GM21576 (cell line): ENCODE data around the gene NFIL3.
A peak's percentile ranks its signal among the peaks of the same experiment; 100 is the strongest.
"Not testable (repeated sequence)": the region's sequence is repeated elsewhere in the genome, so short reads cannot be mapped to it uniquely, and the experiment has no call there.

Experiments used
- ATAC-seq: cut with Tn5 transposase; IDR thresholded peaks from one replicate; pipeline ENCODE4 v1.9.1; 2021; ENCODE audit warnings: mild to moderate bottlenecking, moderate library complexity; ENCODE audit not compliant: unreplicated experiment

The NFIL3 gene, protein sequence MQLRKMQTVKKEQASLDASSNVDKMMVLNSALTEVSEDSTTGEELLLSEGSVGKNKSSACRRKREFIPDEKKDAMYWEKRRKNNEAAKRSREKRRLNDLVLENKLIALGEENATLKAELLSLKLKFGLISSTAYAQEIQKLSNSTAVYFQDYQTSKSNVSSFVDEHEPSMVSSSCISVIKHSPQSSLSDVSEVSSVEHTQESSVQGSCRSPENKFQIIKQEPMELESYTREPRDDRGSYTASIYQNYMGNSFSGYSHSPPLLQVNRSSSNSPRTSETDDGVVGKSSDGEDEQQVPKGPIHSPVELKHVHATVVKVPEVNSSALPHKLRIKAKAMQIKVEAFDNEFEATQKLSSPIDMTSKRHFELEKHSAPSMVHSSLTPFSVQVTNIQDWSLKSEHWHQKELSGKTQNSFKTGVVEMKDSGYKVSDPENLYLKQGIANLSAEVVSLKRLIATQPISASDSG

DNA sequence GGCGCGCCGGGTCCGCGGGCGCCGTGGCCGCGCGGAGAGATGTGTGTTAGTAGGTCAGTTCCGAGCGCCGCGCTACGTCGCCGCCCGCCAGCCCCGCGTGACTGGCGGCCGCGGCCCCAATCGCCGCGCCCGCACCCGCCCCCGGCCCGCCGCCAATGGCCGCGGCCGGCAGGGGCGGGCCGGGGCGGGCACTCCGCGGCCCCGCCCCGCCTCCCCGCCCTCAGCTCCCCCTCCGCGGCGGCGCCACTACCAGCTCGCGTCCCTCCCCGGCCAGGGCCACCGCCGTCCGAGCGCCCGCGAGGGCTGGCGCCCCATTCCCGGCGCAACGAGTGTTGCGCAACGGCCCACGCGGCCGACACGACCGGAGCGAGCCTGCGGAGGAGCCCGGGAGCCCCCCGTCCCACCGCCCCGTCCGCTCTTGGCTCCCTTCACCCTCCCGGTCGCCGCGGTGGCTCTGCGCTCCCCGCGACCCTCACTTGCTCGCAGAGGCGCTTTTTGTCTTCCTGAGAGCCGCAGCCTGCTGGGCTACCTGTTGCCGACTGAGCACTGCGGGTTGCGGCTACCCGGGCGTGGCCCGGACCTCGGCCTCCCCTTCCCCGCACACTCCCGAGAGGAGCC is at the start of gene NFIL3:
NFIL3 (minus strand) TSS at position 48 of the 618 bp plus-strand sequence. CDS start 13,098 bp downstream, outside the sequence.
- ATAC-seq: peak; percentile 84

DNA sequence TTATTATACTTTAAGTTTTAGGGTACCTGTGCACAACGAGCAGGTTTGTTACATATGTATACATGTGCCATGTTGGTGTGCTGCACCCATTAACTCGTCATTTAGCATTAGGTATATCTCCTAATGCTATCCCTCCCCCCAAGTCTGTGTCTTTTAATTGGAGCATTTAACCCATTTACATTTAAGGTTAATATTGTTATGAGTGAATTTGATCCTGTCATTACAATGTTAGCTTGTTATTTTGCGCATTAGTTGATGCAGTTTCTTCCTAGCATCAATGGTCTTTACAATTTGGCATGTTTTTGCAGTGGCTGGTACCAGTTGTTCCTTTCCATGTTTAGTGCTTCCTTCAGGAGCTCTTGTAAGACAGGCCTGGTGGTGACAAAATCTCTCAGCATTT is 47.9 kb upstream of the NFIL3 start:
- not testable (repeated sequence) for ATAC-seq

DNA sequence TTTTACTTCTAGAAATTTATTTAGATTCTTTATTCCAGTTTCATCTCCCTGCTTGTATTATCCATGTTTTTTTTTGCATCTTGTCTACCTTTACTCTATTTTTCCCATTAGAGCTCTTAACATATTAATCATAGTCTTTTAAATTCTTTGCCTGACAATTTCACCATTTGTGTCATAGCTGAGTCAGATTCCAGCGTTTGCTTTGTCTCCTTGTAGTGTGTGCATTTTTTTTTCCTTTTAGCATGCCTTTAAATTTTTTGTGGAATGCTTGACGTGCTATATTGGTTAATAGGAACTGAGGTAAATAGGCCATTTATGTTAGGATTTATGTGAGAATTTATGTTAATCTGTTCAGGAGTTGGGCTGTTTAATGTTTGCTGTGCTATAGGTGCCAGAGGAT is 41.8 kb upstream of the NFIL3 start:
- ATAC-seq: no peak

DNA sequence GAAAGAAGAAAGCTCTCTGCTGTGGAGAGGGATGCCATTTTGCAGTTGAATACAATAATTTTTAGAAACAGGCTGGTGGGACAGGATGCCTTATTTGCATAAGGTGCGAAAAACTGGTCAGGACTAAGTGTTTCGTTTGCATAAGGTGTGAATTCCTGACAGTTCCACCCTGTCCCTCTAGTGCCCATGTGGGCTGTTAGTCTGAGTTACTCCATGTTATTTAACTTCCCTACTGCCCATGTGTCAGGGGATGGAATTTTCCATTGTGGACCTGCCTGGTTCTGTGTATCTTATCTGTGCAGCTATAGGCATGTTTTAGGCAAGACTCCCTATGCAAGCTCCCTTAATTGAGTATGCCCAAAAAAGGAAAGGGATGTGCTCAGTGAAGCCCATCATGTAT is 35.3 kb upstream of the NFIL3 start:
- no peak for ATAC-seq

DNA sequence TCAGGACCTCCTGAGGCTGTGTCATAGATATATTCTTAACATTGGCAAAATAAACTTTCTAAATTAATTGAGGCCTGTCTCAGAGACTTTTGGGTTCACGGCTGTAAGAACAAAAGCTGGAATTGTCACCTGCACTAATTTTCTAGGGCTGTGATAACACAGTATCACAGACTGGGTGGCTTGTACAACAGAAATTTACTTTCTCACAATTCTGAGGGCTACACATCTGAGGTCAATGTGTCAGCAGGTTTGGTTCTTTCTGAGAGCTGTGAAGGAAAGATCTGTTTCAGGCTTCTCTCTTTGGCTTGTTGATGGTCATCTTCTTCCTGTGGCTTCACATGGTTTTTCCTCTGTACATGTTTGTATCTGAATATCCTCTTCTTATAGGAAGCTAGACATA is 29.2 kb upstream of the NFIL3 start:
- ATAC-seq: no peak

DNA sequence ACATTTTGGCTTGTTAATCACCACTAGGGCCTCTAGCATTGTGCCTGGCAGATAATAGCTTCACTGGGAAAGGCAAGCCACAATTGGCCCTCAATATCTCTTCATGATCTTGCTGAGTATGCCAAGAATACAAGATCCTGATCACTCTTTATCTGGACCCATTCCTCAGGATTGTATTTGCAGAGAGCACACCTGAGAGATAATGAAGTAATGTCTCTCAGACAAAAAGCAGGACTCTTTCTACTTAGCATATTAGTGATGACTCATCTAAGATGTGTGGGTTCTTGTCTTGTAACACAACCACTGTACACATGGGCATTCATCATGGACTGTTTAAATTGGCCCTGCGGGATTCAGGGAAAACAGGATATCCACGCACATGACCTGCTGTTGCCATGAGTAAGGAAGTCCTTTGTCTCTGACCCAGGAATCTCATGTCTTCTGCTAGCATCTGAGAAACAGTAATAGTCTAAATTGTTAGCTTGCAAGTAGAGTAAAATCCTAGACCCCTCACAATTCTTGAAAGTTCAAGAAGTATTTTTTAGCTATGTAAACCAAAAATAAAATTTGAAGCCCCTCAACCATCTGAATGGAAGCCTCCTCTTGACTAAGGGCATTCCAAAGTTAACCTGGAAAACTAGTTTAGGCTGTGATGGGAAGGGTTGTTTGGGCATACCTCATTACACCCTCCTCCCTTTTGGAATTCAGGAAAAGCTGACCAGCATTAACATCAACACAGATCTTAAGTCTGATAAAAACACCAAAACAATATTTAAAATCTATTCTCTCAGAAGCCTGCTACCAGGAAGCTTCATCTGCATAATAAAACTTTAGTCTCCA is 28.0 kb upstream of the NFIL3 start:
- ATAC-seq: no peak

DNA sequence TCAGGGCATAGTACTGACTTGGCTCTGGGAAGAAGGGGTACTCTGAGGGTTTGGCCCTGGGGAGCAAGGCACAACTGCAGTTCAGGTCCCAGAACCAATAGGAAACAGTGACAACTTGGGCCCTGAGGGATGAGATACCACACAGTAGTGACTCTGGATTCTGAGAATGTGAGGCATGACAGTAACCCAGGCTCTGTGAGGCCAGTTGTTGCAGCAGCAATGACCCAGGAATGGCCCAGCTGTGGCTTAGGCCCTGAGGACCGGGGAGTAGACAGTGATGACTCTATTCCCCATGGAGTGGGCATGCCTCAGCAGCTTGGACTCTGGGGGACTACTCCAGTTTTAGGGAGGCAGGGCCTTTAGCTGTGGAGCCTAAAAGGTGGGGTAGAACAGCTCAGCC is 21.5 kb upstream of the NFIL3 start:
- ATAC-seq: no peak

DNA sequence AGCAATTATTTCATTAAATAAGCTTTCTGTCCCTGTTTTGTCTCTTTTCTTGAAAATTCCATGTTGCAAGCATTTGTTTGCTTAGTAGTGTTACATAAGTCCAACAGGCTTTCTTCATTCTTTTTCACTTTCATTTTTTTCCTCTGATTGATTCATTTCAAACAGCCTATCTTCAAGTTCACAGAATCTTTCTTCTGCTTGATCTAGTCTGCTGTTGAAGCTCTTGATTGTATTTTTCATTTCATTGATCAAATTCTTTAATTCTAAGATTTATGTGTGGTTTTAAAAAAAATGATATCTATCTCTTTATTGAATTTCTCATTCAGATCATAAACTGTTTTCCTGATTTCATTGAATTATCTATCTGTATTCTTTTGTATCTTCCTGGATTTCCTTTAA is 20.4 kb upstream of the NFIL3 start:
- ATAC-seq: no peak

DNA sequence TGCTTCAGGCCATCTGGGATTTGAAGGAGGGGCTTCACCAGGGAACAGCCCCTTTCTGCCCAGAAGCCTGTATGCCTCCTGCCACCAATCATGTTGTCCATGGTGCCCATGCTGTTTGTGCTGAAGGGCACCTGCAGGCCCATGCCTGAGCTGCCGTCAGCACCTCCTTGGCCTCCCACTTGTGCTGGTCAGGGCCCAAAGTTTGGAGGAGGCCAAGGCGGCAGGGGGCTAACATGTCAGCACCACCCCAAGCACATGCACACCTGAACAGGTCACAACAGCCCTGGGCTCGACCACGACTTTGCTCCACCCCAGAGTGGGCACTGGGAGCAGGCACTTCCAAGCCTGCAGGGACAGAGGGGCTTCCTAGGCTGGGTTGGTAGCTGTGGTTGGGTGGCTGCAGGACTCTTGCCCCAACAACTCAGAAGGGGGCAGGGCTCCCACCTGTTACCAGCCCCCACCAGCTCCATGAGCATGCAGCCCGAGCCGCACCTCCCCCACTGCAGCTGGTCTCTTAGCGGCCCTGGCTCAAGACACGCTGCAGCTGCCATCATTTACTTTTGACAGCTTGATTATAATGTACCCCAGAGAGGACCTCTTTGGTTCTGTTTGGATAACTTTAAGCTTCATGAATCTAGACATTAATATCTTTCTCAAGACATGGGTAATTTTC is 19.8 kb upstream of the NFIL3 start:
- ATAC-seq: no peak

DNA sequence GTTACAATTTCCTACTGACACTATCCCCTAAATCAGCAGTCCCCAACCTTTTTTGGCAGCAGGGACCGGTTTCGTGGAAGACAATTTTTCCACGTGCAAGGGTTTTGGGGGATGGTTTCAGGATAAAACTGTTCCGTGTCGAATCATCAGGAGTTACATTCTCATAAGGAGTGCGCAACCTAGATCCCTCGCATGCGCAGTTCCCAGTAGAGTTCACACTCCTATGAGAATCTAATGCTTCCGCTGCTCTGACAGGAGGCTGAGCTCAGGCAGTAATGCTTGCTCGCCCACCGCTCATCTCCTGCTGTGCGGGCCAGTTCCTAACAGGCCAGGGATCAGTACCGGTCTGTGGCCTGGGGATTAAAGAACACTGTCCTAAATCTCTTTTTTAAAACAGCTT is 13.2 kb upstream of the NFIL3 start:
- no peak for ATAC-seq

DNA sequence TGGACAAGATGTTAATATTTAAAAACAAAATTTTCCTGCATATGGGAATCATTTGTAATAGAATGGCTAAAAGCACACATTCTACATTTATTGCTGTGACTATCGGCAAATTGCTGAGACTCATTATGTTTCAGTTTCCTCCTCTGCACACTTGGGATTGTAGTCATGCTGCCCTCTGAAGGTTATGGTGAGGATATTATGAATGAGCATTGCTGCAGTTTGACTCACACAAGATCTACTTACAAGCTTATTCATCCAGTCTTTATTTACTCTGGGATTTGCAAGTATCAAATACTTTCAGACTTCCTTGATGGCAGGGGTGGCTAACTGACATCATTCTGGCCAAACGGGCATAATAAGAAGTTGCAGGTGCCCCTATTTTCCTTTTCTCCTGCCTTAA is 9.5 kb upstream of the NFIL3 start:
- ATAC-seq: no peak

DNA sequence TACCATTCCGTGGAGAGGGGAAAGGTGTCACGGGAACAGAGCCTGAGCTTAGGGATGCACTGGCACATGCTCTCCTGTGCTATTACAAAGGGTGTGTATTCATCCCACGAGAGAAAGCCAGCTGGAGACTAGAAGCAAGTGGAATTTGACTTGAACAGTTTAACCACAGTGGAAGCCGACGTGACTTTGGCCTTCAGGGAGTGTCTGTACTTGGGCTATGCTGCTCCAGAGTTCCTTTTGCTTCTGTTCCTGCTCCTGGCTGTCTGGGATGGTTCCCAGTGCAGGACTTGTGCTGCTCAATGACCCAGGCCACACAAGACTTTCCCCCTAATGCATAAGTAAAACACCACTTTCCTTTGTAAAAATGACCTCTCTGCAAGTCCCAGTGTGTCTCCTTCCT is 7.9 kb upstream of the NFIL3 start:
- ATAC-seq: no peak

DNA sequence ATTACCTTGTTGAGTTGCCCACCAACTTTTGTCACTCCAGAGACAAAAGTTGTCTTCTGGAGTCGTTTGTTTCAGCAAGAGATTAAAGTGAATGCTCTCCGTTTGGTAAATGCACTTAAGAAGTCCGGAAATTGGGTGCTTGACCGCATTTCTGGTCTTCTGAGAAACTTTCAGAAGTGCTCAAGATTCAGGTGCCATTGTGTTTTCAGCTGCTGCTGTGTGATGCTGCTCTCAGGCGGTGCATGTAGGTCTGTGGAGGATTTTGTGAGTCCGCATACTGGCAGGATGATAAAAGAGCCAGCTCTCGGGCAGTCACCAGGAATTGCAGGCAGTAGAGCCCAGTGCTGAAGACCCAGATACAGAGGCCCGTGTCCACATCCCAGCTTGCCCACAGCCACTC is 5.9 kb upstream of the NFIL3 start:
- ATAC-seq: no peak

DNA sequence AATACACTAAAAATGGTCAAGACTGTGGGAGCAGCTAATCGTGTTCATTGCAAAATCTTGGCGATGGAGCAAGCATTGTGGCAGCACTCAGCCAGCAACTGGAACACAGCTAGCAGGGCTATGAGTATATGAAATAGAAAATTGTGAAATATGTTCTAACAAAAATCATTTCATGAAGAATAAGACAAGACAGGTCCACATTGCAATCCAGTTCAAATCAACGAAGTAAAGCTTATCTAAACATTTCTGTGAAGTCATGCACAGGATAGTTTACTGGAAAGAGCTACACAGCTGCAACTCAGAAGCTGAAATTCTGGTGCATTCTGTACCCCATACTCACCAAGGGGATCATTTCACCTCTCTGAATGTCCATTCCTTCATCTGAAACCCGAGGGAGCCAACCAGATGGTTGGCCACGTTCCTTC is 5.3 kb upstream of the NFIL3 start:
- no peak for ATAC-seq

DNA sequence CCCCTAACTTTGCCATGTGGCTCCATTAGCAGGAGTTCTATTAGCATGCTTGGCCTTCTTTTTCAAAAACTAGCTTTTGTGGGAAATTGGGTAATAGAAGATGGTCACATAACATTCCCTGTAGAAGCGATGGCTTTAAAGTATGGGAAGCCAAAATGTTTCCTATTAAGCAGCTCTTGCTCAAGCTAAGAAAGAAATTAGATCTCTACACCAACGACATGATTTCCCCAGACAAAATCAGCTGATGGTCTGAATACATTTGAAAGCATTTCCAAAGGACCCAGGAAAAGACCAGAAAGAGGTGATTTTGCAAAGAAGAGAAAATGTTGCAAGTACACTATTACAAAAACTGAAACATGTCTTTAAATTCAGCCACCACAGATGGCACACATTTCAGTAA is 4.8 kb upstream of the NFIL3 start:
- no peak for ATAC-seq

DNA sequence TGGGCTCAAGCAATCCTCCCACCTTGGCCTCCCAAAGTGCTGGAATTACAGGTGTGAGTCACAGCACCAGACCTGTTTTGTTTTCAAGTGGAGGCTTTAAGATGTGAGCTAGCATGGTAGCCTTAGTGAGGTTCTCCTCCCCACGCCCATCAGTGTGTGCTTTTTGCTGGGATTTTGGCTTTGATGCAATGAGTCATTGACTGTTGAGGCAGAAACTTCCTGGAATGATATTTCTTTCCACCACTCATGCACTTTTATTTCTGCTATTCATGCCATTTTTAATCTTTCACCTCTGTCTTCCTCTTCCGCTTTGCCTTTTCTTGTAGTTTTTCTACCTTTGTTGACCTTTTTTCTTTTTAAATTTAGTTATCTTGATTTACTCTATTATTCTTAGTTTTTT is 4.2 kb upstream of the NFIL3 start:
- no peak for ATAC-seq

DNA sequence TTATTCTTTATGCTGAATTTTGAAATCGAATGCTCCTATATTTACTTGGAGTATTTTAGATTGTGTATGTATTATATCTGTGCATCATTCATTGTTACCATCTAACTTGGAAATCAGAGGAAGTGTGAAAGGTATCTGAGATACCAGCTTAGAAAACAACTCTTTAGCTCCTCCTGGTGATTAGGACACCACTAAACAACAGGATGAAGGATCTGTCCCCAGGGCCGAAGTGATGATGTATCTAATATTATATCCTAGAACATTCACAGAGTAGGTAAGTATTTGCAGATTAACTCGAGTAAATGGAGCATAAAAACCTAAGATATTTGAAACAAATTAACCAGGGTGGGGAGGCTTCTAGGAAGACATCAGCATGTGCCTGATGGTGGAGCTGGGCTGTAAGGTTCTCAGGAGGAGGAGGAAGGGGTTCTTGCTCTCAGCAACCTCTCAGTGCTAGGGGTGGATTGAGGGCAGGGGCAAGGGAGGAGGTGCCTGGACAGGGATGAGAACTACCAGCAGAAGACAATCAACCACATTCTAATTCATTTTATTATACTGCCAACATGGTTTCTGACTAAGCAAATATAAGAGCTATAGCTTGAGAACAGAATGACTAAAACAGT is 2.6 kb upstream of the NFIL3 start:
- ATAC-seq: no peak

DNA sequence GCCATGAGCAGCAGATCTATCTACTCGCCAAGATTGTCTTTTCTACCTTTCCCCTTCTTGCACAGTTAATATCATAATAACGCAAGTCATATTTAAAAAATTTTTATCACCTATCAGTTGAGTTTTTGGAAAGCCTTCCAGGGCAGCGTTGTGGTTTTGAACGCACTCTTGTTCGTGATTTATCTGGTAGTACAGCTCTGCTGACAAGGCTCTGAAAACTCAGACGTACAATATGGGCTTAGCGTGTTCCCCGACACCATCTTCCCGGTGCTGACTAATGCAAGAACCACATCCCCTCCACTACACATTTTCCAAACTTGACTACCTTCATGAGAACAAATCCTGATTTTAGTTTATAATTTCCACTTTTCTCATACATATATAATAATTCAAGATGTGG is 1.6 kb upstream of the NFIL3 start:
- no peak for ATAC-seq

DNA sequence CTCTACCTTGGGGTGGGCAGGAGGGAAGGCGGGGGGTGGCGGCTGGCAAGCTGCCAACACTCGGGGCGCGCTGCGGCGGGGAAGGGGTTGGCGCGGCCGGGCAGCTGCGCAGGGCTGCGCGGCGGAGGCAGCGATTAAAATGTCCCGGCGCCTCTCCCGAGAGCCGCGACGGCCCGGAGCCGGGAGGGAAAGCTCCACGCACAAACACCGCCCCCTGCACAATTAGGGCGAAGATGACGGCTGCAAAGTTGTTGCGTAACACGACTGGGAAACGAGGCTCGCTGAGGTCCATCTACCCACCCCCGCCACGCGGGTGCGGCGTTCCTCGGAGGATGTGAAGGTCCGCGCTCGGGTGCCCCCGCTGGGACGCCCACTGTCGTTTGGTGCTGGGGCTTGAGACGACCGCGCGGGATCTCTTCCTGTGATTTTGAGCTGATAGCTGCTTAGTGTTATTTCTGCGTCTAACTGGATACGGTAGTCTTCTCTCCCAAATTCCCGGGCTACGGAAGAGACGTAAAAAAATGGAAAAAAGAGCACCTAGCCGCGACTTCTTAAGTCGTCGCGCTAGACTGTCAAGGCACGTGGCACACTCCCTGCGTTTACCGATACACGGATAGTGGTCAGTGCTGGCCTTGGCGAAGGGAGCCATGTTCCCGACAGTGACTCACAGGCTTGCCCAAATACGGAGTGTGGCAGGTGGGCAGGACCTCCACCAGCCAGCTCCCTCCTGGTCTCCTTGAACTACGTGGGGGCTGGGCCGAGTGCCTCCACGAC is 958 bp upstream of the NFIL3 start:
- ATAC-seq: peak; percentile 6
